22Rv1 (cell line): ENCODE measurements around the gene EEIG2.

Experiments
- H3K27ac ChIP-seq: fragments of 450-650 bp; 2 replicates; pipeline ENCODE4 v1.5.1; 2017
- ZFX ChIP-seq: fragments of 450-650 bp; IDR thresholded peaks from 2 replicates; pipeline ENCODE4 v1.6.1; 2017; ENCODE audit warnings: antibody characterized with exemption, borderline replicate concordance
- TF ChIP-seq, protein P1 (sequence below): fragments of 450-650 bp; IDR thresholded peaks from 2 replicates; pipeline ENCODE4 v1.5.1; 2017; ENCODE audit warnings: mild to moderate bottlenecking

Gene EEIG2

DNA sequence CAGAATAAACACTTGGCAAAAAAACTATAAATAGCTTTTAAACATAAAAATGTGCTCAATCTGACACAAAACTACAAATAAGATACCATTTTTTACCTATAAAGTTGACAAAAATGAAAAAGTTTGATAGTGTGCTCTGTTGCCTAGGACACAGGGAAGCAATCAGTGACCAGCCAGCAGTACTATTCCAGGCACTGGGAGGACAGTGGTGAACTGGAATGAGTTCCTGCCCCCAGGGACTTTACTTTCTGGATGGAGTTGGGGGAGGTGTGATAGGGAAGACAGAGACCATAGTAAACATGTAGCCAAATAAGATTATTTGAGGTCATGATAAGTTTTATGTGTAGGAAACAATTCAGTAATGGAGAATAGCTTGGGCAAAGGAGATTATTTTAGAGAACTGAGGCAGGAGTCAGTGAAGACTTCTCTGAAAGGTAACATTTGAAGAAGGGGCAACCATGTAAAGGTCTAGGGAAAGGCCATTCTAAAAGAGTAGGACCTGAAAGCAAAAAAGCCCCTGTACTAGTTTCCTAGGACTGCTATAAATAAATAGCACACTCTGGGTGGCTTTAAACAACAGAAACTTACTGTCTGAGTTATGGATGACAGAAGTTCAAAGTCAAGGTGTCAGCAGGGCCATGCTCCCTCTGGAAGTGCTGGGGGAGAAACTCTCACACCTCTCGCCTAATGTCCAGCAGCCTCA, 42.0 kb downstream of the EEIG2 start:
- no peak overlapping the region for H3K27ac ChIP-seq
- TF ChIP-seq ZFX: no peak
- TF ChIP-seq, protein P1, sequence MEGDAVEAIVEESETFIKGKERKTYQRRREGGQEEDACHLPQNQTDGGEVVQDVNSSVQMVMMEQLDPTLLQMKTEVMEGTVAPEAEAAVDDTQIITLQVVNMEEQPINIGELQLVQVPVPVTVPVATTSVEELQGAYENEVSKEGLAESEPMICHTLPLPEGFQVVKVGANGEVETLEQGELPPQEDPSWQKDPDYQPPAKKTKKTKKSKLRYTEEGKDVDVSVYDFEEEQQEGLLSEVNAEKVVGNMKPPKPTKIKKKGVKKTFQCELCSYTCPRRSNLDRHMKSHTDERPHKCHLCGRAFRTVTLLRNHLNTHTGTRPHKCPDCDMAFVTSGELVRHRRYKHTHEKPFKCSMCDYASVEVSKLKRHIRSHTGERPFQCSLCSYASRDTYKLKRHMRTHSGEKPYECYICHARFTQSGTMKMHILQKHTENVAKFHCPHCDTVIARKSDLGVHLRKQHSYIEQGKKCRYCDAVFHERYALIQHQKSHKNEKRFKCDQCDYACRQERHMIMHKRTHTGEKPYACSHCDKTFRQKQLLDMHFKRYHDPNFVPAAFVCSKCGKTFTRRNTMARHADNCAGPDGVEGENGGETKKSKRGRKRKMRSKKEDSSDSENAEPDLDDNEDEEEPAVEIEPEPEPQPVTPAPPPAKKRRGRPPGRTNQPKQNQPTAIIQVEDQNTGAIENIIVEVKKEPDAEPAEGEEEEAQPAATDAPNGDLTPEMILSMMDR: no peak

GRCh38 chr1:108605633-108606032, 45.7 kb downstream of the EEIG2 start:
- TF ChIP-seq ZFX: no peak
- TF ChIP-seq, protein P1: no peak
- H3K27ac ChIP-seq: no peak overlapping the region

- TF ChIP-seq ZFX: no peak
- TF ChIP-seq, protein P1: no peak
- H3K27ac ChIP-seq: no peak overlapping the region
These were observed 46.6 kb downstream of the EEIG2 start for GRCh38 chr1:108606478-108606877.

DNA sequence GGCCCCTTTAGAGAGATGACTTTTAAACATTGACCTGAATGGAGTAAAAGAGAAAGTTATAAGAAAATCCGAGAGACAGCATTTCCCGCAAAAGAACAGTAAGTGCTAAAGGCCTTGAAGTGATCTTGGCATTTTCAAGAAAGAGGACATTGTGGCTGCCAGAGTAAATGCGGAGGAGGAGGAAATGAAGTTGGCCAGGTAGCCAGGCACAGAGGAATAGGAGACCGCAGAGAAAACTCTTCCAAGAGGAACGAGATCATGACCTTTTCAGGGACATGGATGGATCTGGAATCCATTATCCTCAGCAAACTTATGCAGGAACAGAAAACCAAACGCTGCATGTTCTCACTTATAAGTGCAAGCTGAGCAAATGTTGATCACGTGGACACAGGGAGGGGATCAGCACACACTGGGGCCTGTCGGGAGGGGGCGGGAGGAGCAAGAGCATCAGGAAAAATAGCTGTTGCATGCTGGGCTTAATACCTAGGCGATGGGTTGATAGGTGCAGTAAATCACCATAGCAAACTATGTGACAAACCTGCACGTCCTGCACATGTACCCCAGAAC, 49.7 kb downstream of the EEIG2 start:
- TF ChIP-seq, protein P1: no peak
- TF ChIP-seq ZFX: no peak
- H3K27ac ChIP-seq: no peak overlapping the region
